GM19452 (cell line): ENCODE data around the gene AP2A1.
"Not testable (repeated sequence)": the region's sequence is repeated elsewhere in the genome, so short reads cannot be mapped to it uniquely, and the experiment has no call there.

Experiments
- ATAC-seq: cut with Tn5 transposase; IDR thresholded peaks from one replicate; pipeline ENCODE4 v1.9.1; 2021; ENCODE audit not compliant: unreplicated experiment

AP2A1 gene

GRCh38 chr19:49766930-49767299 is at the start of gene AP2A1:
Gene AP2A1 (plus strand): TSS chr19:49767001. CDS start chr19:49767134, 133 bp downstream.
- no peak for ATAC-seq

- ATAC-seq = no peak
These were observed 48.3 kb upstream of the AP2A1 start for GRCh38 chr19:49718511-49718910.

GRCh38 chr19:49718991-49719390 is 47.8 kb upstream of the AP2A1 start:
- ATAC-seq = no peak

- not testable (repeated sequence) for ATAC-seq
These were observed 47.4 kb upstream of the AP2A1 start for GRCh38 chr19:49719420-49719819.

DNA sequence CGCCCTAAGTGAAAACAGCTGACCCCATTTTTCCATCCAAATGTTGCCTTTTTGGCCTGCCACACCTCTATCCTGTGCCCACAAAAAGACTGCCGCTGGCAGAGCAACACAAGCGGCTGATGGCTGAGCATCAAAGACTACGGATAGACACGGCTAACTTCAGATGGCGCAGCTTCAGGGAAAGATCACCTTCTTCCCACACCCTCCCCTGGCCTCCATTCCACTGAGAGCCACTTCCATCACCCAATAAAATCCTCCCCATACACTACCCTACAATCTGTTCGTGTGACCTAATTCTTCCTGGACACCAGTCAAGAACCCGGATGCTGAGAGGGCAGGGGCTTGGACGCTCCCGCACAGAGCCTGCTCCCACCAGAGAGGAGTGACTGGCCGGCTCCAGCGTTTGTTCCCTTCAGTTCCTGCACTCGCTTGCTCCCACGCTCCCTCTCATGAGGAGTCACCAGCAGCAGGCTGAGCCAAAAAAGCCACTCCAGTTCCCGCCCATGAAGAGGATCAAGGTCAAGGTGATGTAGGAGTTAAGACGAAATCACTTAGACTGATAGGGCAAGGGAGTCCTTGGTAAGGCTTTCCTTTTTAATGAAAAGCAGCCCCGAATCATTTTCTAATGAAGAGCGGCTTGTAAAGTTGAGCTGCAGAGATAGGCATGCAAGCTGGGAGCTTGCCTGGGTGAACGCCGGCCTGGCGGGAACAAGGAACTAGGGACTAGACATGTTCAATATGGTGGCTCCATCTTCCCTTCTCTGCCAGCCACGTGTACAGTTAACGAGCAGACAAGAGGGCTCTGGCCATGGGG is 39.4 kb upstream of the AP2A1 start:
- ATAC-seq = no peak

- no peak for ATAC-seq
These were observed 36.6 kb upstream of the AP2A1 start for GRCh38 chr19:49730166-49730565.

DNA sequence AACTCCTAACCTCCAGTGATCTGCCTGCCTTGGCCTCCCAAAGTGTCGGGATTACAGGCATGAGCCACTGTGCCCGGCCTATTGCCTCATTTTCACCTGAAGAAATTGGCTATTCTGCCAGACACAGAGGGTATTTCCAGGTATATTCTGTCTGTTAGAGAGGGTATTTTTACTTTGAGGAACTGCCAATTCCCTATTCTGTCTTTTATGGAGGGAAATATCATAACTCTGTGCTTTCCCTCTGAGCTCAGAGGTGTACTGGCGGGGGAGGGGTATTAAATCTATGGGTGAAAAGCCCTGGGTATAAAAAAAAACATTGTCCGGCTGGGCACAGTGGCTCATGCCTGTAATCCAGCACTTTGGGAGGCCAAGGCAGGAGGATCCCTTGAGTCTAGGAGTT is 28.5 kb upstream of the AP2A1 start:
- no peak for ATAC-seq

GRCh38 chr19:49739098-49739497 is 27.7 kb upstream of the AP2A1 start:
- no peak for ATAC-seq

DNA sequence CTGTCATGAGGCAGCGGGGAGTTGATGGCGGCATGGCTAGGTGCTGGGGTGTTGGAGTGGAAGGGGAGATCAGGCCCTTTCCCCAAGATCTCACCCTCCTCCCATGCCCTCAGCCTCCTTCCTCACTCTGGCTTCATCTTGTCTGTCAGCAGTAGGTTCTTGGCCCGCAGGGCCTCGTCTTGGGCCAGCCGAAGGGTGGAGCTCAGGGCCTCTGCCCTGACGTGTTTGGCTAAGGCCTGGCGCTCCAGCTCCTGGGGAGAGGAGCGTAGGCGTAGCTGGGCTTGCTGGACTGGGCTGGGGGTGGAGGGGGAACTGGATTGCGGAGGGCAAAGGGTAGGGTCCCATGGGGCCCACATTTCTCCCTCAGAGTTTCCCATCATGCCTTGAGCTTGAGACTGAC is 26.9 kb upstream of the AP2A1 start:
- ATAC-seq = no peak

- ATAC-seq = no peak
These were observed 25.5 kb upstream of the AP2A1 start for GRCh38 chr19:49741210-49741844.

- no peak for ATAC-seq
These were observed 21.8 kb upstream of the AP2A1 start for GRCh38 chr19:49744946-49745381.

DNA sequence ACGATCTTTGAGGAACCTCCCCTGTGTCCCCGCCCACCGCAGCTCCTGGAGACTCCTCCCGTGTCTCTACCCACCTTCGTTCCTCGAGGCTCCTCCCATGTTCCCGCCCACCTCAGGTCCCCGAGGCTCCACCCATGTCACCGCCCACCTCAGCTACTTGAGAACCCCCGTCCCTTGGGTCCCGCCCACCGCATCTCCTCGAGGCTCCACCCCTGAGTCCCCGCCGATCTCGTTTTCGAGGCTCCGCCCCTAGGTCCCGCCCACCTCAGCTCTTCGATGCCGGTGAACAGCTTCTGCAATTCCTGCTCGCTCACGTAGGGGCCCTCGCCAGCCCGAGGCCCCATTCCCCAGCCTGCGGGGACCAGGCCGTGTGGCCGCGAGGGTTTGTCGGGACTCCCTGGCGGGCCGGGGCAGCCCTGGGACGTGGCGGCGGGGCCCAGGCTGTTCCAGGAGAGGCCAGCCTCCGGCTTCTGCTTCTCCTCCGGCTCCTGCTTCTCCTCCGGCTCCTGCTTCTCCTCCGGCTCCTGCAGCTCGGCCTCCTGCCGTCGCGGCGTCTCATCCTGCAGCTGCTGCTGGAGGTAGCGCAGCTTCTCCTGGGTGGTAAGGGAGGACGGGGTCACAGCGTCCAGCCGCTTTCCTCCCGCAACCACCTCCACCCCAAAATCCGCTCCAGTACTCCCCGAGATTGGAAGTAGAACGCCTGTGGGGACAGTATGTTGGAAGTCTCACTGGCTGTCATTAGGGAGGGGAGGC is 20.4 kb upstream of the AP2A1 start:
- no peak for ATAC-seq

- ATAC-seq = no peak
These were observed 17.6 kb upstream of the AP2A1 start for GRCh38 chr19:49749055-49749716.

GRCh38 chr19:49749771-49750170 is 17.0 kb upstream of the AP2A1 start:
- no peak for ATAC-seq

GRCh38 chr19:49752701-49753100 is 14.1 kb upstream of the AP2A1 start:
- ATAC-seq = no peak

DNA sequence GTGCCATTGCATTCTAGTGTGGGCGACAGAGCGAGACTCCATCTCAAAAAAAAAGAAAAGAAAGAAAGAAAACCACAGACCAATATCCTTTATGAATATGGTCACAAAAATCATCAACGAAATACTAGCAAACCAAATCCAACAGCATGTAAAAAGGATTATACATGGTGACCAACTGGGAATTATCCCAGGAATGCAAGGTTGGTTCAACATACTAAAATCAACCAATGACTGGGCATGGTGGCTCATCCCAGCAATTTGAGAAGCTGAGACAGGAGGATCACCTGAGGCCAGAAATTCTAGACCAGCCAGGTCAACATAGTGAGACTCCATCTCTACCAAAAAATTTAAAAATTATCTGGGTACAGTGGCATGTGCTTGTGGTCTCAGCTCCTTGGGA is 10.8 kb upstream of the AP2A1 start:
- no peak for ATAC-seq

- no peak for ATAC-seq
These were observed 8.5 kb upstream of the AP2A1 start for GRCh38 chr19:49758292-49758691.

GRCh38 chr19:49761249-49761624 is 5.6 kb upstream of the AP2A1 start:
- no peak for ATAC-seq

GRCh38 chr19:49761625-49762311 is 5.0 kb upstream of the AP2A1 start:
- ATAC-seq = no peak

- ATAC-seq = no peak
These were observed 3.6 kb upstream of the AP2A1 start, which contains the start of gene TSKS for GRCh38 chr19:49763230-49763629. Gene TSKS (minus strand): TSS chr19:49763306. CDS start chr19:49763247, 59 bp downstream.

GRCh38 chr19:49764341-49764740 is 2.5 kb upstream of the AP2A1 start:
- no peak for ATAC-seq
